Endometrium (tissue), 2 donors: ENCODE measurements around the gene AAGAB.
"Not testable (repeated sequence)": the region's sequence is repeated elsewhere in the genome, so short reads cannot be mapped to it uniquely, and the experiment has no call there.

Source experiments
- FAIRE-seq: peaks from 2 replicates; lab custom pipeline; 2012; peaks lifted over from hg19 to GRCh38; lab: Jason Lieb, UNC
- donor health status: control.
- donor health status: control.

AAGAB gene

GRCh38 chr15:67253549-67254237, 768 bp downstream of the AAGAB start:
- no peak for FAIRE-seq

DNA sequence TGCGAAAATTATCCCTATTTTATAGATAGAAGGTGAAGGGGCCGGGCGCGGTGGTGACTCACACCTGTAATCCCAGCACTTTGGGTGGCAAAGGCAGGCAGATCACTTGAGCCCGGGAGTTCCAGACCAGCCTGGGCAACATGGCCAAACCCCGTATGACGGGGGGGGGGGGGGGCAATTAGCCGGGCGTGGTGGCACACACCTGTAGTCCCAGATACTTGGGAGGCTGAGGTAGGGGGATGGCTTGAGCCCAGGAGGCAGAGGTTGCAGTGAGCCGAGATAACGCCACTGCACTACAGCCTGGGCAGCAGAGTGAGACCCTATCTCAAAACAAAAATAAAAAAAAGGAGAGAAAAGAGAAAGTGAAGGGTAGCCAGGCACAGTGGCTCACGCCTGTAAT, 1.4 kb downstream of the AAGAB start:
- FAIRE-seq, result no peak

- FAIRE-seq, result no peak
Observed at GRCh38 chr15:67251318-67251717, 3.1 kb downstream of the AAGAB start.

DNA sequence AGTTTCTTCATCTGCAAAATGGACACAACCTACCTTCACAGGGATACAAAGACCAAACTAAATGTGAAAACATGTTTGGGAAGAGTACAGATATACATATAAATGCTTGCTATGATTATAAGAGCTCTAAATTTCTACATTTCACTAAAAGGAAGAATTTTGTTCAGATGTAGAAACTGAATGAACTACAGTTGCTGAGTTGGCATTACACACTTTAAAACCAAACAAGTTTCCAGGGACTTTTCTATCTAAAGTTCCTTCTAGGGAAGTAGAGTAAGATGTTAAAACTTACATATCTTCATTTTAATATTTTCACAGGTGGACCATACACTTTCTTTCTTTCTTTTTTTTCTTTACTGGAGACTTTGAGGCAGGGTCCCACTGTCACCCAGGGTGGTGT, 4.6 kb downstream of the AAGAB start:
- no peak for FAIRE-seq

- FAIRE-seq, result no peak
Observed at GRCh38 chr15:67248011-67248505, 6.4 kb downstream of the AAGAB start.

GRCh38 chr15:67246606-67247005, 7.9 kb downstream of the AAGAB start:
- FAIRE-seq, result not testable (repeated sequence)

DNA sequence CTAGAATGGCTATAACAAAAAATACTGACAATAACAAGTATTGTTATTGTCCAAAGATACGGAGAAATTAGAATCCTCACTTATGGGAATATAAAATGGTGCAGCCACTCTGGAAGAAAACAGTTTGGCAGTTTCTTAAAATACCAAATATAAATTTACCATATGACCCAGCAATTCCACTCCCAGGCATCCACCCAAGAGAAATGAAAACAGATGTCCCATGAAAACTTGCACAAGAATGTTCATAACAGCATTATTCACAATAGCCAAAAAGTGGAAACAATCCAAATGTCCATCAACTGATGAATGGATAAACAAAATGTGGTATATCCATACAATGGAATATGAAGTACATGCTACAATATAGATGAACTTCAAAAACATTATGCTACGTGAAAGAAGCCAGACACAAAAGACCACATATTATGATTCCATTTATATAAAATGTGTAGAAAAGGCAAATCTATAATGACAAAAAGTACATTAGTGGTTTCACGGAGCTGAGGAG, 9.4 kb downstream of the AAGAB start:
- FAIRE-seq, result no peak

GRCh38 chr15:67242708-67243111, 11.8 kb downstream of the AAGAB start:
- FAIRE-seq, result no peak

DNA sequence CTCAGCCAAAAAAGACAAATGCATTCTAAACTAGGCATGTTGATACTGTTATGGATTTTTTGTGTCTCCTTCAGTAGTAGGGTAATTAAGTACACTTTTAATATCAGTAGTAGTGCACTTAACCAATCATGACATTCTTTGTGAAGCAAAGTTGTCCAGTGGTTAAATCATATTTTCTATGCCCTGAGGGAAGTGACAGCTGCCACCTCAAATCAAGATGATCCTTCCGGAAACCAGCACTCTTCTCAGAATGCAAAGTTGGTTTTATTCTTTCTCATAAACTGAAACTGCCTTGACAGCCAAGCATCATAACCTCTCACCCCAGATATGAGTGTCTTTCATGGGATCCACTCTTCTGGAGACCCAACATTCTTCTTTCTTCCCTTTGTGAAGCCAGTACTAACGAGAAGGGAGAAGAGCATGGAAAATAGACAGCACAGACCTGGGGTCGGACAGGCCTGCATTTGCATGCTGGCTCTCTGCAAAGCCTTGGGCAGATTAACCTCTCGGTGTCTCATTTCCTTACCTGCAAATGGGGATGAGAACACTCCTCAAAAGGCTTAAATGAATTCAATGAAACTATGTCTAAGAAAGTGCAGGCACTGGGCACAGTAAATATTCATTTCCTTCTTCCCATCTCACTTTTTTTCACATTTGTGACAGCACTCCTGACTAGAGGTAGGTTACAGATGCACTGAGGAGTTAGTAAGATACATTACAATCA, 13.2 kb downstream of the AAGAB start:
- FAIRE-seq, result no peak

DNA sequence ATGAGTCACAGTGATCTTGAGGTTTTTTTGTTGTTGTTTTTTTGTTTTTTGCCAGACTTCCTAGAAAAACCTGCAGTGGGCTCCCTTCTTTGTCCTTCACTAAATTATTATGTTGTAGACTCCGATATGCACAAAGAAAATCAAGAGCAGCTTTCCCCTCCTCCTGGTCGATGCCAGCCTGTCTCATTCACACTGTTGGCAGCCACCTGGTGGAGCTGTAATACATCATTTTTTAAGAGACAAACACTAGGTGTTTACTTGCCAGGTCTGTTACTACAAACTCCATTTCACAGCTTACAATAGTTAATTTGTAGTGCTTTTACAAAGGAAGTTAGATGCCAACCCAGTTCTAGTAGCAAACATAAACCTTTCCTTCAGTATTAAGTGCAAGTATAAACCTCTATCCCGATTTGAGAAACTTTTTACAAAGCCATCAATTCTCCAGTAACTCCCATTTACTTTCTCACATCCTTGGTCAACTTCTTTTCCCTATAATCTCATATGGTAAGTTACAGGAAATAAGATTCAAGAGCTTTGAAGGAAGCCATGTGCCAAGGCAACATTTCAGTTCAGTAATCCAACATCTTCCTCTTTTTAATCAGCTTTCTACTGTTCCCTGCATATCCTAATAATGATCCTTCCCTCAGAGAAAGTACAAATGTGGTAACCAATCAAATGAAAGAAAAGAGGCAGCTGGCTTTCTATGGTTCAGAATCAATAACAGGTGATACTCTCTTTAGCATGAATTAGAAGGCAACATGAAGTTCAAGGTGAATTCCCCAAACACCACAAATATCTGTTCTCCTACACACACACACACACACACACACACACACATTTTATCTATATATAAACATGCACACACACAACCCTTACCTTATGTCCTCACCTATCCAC, 14.0 kb downstream of the AAGAB start:
- no peak for FAIRE-seq

GRCh38 chr15:67232591-67232990, 21.9 kb downstream of the AAGAB start:
- FAIRE-seq, result no peak

DNA sequence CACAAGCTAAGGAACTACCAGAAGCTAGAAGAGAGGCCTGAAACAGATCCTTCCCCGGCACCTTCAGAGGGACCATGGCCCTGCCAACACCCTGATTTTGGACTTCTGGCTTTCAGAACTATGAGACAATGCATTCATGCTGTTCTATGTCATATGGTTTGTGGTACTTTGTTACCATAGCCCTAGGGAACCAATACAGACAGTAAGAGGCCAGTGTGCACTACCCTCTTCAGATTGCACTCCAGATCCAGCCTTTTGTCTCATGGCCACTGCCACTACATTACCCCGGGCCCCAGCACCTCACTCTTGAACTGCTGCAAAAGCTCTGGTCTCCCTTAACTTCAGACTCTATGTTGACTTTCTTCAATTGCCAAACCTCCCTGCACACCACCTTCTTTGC, 24.0 kb downstream of the AAGAB start:
- FAIRE-seq, result no peak

GRCh38 chr15:67228286-67228685, 26.2 kb downstream of the AAGAB start:
- no peak for FAIRE-seq

GRCh38 chr15:67227846-67228245, 26.6 kb downstream of the AAGAB start:
- FAIRE-seq, result no peak

DNA sequence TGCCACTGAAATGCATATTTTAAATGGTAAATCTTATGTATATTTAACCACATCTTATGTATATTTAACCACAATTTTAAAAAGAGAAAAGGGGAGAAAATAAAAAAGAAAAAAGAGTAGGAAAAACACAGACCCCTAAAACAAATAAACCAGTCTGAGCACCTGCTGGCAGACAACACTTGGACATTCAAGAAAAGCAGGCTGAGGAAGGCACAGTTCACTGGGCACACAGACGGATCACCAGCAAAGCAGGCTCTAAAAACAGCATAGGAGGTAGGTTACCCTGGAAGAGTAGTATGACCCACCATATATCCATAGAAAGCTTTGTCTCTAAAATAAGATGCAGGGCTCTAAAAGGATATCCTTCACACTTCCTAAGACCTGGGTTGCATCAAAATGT, 27.0 kb downstream of the AAGAB start:
- FAIRE-seq, result no peak

DNA sequence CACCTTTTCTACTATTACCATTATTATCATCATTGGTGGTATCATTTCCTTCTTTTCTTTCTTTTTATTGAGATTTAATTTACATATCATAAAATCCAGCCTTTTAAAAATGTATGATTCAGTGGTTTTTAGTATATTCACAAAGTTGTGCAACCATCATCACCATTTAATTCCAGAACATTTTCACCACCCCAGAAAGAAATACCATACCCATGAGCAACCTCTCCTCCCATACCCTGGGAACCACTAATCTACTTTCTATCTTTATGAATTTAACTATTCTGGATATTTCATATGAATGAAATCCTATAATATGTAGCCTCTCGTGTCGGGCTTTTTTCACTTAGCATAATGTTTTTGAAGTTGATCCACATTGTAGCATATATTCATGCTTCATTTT, 29.1 kb downstream of the AAGAB start:
- FAIRE-seq, result no peak

- FAIRE-seq, result no peak
Observed at GRCh38 chr15:67224889-67225288, 29.6 kb downstream of the AAGAB start.

DNA sequence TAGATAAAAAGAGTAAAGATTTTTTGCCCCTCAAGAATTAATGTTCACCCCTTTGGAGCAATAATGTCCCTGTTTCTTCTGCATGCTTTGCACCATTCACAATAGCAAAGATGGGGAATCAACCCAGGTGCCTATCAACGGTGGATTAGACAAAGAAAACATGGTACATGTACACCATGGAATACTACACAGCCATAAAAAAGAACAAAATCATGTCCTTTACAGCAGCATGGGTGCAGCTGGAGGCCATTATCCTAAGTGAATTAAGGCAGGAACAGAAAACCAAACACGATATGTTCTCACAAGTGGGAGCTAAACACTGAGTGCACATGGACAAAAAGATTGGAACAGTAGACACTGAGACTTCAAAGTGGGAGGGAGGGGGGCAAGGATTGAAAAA, 35.2 kb downstream of the AAGAB start:
- no peak for FAIRE-seq

DNA sequence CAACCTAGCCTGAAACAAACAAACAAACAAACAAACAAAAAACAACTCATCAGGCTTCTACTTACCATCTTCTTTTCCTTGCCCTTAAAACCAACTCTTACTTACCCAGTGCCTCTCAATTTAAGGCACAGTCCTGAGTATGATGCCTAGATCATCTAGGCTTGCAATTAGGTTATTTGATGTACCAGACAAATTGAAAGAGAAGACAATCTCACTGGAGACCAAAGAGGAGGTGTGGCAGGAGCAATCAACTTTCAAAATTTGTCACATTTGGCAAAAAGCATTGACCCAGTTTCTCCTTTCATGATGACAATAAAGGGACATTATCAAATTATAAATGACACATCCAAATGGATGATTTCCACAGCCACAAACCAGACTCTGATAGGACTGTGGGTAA, 36.0 kb downstream of the AAGAB start:
- no peak for FAIRE-seq

GRCh38 chr15:67216859-67217258, 37.6 kb downstream of the AAGAB start:
- FAIRE-seq, result no peak

DNA sequence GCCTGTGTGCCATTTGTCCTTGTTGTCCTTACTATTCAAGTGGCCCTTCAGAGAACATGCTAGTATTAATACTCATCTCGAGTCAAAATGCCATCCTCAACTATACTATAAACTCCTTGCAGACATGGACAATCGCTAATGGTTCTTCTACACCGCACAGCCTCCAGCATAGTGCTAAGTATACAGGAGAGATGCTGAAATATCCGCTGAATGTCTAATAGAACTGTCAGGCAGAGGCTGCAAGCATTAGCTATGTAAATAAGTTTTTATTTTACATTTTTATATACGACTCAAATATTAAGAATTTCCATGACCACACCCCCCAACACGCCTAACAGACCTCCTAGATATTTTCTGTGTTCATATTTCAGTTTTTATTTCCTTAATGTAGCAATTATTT, 39.4 kb downstream of the AAGAB start:
- no peak for FAIRE-seq

DNA sequence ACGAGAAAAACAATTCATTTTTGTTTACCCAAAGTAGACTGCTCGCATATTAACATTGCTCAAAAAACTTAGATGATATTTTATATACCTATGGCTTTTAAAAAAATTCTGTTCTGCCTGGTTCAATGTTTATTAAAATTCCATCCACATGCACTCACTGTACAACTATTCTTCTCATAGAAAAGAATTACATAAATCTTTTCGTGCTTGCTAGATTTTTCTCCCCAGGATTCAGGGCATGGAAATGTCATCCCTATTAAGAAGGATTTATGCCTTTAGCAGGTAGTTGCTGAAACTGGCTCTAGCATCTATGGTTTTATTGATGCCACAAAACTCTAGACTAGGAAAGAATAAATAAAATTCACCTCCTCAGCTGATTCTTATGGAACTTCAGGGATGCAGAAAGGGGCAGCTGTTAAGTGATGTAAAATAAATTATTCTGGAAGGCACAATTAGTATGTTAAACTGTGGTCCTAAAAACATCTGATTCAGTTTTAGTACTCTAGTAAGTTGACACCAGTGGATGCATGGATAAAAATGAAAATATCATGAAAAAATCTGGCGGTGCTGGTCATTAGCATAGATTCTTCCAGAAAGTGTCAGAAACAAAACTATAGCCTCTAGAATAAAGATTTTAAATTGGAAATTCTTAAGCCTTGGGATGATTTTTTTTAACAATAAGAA, 41.6 kb downstream of the AAGAB start:
- no peak for FAIRE-seq
